CD4-positive, alpha-beta T cell treated with Interleukin-4 for 1 hour (primary cell): ENCODE measurements around the gene CAMK1G.

ENCODE experiments used
- DNase-seq, 2 donors: peaks; one replicate each; pipeline ENCODE4 v3.0.0-alpha.2; 2020 to 2022

CAMK1G gene

DNA sequence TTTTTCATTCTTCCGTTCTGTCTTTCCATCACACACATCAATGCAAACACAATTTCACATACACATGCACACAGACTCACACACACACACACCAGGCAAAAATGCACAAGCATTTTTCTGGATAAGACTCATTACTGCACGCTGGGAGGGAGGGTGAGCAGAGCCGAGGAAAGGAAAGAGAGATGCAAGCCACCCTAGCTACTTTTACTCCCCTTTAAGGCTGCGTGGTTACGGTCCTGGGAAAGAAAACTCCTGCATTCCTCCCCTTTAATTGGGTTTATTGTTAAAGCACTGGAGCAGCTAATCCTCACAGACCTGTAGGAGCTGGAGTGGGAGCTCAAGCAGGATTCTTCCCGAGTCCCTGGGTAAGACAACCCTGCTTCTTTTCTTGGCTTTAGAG is at the start of gene CAMK1G:
CAMK1G (plus strand) TSS at position 307 of the 400 bp plus-strand sequence. CDS start 11,270 bp downstream, outside the sequence.
- DNase-seq = no peak

- DNase-seq = no peak
These were observed 48.8 kb upstream of the CAMK1G start for GRCh38 chr1:209534496-209535250.

DNA sequence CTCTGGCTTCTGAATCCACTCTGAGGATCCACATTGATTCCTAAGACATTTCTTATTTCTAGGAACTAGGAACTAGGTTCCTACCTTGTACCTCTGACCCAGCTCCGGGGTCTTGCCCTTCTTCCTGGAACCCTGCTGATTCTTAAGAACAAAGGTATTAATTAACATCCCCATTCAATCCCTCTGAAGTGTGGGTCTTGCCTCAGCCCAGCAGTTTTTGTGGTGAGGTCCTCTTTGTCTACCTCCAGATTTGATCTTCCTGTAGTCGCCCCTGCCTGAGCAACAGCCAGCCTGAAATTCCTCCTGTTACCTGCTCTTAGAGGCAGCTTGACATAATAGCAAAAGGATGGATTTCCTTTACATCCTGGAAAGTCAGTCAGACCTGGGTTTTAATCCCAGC is 46.7 kb upstream of the CAMK1G start:
- no peak for DNase-seq

GRCh38 chr1:209537336-209538114 is 46.0 kb upstream of the CAMK1G start:
- no peak for DNase-seq

- DNase-seq = no peak
These were observed 43.9 kb upstream of the CAMK1G start for GRCh38 chr1:209539576-209539975.

- no peak for DNase-seq
These were observed 40.9 kb upstream of the CAMK1G start for GRCh38 chr1:209542585-209542984.

DNA sequence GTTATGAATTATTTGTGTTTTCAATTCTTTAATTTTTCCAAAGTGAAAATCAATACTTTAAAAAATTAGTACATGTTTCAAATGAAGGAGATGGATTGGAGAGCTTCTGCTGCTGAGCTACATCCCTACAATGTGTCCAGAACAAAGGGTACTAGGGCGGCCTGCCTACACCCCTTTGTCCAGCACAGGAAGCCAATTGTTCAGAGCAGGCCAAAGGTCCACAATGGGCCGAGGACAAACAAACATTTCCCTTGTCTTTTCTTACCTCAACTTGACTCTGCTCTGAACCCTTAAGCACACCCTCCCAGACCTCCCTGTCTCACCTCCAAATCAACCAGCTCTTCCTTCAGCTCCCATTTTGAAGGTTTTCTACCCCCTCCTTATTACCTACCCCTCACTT is 39.4 kb upstream of the CAMK1G start:
- DNase-seq = no peak

DNA sequence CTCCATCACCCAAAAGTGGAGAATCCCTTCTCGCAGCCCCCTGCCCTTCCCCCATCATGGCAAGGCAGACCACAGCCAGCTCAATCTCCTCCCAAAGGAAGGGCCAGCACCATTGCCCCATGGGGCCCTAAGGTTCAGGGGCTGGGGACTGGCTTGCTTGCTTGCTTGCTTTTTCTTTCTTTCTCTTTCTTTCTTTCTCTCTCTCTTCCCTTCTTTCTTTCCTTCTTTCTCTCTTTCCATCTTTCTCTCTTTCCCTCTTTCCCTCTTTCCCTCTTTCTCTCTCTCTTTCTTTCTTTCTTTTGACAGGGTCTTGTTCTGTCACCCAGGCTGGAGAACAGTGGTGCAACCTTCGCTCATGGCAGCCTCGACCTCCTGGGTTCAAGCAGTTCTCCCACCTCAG is 38.1 kb upstream of the CAMK1G start:
- DNase-seq = no peak

DNA sequence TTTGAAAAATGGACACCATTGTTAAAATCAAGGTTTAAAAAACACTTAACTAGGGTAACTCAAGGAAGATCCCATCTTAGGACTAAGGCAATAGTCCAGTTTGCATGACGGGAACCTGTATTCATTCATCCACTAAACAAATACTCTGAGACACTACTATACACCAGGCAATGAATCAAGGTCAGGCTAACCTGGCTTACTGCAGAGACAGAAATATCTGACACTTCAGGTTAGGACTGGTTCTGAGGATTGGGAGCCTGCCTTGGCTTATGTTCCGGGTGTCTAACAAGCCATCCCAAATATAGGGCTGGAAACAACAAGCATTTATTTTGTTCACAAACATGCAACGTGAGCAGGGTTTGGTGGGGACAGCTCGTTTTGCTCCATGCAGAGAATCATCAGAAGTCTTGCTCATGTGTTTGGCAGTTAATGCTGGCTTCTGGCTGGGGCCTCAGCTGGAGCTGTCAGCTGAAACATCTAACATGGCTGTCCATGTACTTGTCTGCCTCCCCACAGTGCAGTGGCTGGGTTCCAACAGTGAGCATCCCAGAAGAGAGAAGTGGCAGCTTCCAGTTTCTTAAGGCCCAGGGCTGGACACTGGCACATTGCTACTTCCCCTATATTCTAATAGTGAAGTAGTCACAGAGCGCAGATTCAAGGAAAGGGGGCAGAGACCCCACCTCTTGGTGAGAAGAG is 37.0 kb upstream of the CAMK1G start:
- no peak for DNase-seq

DNA sequence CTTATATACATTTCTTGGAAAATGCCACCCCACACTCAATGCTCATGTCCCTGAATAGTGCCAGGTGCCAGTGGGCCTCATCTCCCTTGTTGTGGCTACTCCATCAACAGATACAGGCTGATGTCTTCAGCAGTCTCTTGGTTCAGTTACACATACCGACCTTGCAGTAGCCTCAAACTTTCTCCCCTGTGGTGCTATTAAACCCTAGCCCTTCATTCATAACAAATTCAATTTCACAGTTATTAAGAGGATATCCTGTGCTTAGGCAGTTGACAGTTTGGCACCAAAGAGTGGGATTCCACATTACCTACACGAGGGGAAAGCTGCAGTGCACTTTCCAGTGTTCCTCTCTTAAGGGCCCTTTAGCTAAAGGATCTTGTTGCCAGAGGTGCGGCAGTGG is 35.9 kb upstream of the CAMK1G start:
- DNase-seq = no peak

DNA sequence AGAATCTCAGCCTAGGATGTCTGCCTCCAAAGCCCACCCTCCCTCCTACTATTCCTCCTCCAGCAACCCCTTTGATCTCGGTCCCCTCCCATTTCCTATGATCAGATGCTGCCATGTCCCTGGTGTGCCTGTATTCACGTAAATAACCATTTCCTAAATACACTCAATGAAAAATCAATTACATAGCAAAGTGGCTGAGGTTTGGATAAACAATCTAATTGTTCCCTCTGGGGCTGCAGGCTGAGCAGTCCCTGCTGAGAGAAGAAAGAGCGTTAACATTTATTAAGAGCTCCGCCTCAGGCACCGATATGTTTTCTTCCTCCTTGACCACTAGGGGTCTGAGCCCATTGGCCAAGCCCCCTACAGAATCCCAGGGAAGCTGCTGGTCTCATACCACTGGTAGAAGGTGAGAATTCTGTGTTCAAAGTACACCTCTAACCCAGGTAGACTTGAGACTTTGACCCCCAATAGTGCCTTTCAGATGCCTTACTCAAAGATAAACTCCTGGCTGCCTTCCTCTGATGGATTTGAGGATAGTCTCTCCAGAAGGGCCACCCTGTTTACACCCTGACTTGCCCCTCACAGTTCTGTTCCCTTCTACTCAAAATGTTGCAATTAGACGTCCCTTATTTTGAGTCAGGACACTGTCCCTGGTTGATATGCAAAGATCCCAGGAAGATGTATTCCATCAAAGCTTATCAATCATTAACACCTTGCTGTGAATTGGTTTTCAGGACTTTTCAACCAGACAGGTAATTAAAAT is 33.9 kb upstream of the CAMK1G start:
- DNase-seq = no peak

DNA sequence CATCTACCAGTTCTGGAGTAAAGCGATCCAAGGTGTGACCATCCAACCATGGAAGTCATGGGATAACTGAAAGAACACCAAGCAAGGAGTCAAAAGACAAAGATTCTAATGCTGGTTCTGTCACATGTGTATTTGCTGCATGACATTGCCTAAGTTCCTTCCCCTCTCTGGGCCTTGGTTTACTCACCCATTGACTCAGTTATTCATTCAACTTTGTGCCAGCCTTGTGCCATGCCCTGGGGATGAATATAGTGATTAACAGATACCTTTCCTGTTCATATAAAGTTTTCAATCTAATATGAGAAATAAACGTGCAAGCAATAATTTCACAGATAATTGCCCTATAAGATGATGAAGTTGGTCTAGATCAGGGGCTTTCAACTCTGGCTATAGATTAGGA is 33.0 kb upstream of the CAMK1G start:
- no peak for DNase-seq

DNA sequence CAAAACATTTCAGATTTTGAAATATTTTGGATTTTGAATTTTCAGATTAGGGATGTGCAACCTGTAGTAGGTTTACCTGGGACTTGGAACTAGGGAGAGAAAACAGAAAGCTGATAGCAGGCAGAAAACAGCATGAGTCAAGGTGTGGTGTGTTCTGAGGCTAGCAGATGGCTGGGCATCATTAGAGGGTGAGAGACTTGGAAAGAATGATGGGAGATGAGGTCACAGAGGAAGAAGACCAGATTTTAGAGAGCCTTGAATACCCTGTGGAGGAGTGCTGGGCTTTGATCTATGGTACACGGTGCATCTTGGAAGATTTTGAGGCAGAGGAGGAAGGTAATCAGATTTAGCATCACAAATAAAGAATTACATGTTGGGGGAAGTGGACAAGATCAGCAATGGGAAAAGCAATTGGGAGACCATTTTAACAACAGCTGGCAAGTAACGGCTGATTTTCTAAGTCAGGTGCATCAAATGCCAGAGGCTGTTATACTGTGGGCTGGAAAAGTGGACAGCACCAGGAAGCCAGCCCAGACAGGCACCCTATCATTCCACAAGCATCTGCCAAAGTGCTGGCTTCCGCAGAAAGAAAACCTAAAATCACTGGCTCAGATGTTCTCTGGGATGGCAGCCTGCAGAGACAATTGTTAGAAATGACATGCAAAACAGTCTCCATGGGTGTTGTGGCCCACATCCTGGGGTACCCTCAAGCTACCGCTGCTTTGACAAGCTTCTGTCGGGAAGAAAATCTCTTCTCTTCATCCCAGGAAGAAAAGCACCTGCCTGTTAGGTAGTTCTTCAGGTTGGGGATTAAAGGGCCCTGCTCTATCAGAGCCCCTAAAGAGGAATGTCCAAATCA is 30.9 kb upstream of the CAMK1G start:
- no peak for DNase-seq

GRCh38 chr1:209554761-209555611 is 28.5 kb upstream of the CAMK1G start:
- no peak for DNase-seq

DNA sequence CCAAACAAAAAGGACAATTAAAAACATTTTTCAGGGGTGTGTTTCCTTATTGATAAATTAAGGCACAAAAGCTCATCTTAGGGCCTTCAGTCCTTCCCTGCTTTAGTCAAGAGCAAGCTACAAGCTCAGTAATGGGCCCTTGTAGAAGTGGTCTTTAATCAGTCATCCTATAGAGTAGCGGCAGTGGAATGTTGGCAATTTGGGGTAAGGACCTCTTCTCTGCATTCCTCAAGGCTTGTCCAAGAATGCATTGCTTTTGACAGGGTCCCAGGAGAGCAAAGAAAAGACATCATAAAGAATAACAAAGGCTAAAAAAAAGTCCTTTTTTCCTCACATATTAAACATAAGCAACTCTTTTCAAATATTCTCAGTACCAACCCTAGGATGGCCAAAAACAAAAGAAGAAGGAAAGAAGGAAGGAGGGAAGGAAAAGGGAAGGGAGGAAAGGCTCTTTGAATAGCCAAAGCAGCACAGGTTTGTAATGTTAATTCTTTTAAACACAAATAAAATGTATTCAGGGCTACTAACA is 27.3 kb upstream of the CAMK1G start:
- DNase-seq = no peak

- no peak for DNase-seq
These were observed 26.3 kb upstream of the CAMK1G start for GRCh38 chr1:209557221-209557620.

DNA sequence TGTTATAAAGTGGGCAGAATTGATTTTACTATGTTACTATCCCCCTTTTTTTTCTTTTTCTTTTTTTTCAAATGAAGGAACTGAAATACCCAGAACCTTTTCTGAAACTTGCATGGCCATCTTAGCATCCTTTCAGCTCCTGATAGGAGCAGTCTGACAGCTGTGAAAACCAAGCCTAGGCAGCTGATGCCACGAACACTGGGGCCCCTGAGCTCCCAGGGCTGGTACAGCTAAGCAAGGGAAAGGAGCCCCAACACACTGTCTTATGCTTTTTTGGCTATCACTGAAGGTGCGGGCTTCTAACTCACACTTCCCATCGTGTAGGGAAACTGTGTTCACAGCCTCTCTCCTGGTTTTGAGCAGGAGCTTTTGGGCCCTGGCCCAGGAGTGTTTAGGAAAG is 23.0 kb upstream of the CAMK1G start:
- no peak for DNase-seq

- no peak for DNase-seq
These were observed 22.6 kb upstream of the CAMK1G start for GRCh38 chr1:209560952-209561351.

DNA sequence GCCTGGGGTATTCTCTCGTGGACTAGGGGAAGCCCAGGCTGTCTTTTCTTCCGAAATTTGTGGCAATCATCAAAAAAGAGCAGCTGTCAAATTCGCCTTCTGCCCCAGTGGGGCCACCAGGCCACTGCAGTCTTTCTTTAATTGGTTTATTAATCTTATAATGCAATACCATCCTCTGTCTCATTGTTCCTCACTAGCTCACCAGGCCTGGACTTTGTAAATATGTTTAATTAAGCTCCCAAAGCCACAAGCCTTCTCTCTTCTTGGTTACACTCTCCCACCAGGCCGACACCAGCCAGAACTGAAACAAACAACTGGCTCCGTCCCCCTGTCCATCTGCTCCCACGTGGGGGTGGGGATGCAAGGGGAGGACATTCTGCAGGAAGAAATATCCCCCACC is 22.0 kb upstream of the CAMK1G start:
- DNase-seq = no peak

DNA sequence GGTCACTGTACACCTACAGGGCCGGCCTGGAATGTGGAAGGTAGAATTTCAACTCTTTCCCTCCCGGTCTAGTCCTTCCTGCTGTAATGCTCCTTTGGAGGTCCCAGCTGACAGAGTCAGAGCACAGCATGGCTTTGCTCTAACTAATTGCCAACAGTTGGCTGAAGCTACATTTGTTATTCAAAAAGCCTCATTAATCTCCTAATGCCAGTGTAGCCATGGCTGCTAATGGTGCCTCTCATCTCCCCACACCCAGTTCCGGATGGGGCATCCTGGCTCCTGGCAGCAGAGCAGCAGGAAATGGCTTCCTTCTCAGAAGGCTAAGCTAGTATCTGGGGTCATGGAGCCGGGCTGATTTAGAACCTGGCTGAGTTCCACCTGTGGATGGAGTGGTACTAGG is 18.7 kb upstream of the CAMK1G start:
- DNase-seq = no peak
